ENCODE results near the gene IFNL4.
"Not testable (repeated sequence)": the region's sequence is repeated elsewhere in the genome, so short reads cannot be mapped to it uniquely, and the experiment has no call there.

Gene IFNL4

DNA sequence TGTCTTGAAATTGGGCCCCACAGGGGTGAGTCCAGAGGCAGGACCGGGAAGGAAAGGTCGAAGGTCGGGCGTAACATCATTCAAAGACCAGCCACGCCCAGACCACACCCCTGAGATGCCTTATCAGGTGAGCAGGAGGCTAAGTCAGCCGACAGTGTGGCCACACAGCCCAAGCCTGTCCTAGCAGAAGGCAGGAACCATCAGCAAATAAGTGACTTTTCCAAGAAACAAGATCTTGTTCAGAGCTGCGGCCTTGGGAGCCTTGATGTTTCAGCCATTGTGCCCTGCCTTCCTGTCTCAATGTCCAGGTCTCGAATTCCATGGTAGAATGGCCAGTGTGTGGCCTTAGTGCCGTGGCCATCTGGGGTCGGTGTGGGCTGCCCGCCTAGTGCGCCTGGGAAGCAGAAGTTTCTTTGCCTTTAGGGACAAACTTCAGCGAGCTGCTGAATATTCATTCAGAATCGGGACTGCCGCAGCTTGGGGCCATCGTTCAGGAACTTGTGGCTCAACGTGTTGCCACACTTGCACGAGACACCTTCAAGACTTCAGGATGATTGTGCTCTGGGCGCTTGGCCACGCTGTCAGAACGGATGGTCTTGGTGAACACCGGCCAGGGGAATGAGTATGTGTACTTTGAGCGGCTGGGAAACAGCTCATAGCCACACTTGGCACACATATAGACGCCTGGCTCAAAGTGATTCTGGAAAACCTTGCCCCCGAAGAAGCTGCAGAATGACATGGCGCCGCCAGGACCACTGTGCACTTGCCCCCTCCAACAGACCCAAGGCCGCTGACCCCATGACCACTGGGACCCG, 6.1 kb upstream of the IFNL4 start:
- DNase-seq, result no peak

- no peak for DNase-seq
Measured at GRCh38 chr19:39253374-39254149, 4.9 kb upstream of the IFNL4 start.

- no peak for DNase-seq
Measured at GRCh38 chr19:39252458-39252857, 3.8 kb upstream of the IFNL4 start.

DNA sequence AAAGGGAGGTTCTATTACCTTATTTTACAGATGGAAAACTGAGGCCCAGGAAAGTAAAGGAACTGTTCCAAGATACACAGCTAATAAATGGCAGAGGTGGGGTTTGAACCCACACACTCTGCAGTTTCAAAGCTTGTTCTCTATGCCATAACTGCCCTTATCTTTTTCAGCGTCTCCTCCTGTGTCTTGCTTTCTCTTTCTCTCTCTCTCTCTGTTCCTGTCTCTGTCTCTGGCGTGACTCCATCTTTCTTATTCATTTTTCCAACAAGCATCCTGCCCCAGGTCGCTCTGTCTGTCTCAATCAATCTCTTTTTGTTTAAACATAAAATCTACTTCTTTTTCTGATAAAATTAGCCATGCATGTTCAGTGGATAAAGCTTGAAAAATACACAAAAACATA, 3.2 kb upstream of the IFNL4 start:
- DNase-seq, result no peak

DNA sequence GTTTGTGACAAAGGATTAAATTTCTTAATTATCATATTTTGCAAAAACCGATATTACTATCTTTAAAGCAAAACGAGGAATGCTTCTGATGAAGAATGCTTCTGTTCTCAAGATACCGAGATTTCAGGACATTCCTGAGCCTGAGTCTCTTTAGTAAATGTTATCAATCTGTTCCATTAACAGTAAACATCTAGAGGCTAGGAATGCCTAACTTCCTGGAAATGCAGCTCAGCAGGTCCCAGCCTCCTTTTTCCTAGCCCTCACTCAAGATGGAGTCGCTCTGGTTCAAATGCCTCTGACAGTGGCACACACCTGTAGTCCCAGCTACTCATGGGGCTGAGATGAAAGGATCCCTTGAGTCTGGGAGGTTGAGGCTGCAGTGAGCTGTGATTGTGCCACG, 2.4 kb upstream of the IFNL4 start:
- no peak for DNase-seq

DNA sequence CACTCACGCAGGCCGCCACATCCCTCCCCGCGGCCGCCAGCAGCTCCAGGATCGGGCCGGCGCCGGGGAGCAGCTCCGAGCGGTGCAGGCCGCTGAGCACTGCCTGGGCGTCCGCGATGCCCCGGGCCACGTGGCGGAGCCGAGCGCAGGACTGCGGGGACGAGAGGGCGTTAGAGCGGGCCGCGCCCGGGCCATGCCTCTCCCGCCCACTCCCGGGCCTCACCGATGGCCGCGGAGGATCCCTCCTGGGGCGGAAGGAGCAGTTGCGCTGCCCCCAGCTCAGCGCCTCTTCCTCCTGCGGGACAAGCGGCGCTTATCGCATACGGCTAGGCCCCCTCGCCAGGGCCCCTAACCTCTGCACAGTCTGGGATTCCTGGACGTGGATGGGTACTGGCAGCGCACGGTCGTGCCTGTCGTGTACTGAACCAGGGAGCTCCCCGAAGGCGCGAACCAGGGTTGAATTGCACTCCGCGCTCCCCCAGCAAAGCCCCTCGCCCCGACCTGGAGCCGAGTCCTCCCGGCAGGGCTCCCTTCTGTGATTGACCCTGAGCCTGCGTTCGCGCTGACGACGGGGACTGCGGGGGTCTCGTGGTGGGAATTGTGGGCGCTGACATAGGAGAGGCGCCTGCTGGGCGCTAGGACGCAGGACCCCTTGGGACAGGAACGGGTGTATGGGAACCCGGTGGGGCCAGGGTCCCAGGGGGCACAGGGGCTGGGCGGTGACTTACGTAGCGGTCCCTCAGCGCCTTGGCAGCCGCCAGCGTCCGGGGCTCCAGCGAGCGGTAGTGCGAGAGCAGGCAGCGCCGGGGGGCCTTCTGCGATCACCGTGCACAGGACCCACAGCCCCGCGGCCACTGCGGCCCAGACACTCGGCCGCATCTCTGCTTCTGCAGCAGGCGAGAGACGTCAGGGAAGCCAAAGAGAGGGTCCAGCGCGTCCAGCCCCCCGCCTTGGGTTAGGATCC, 673 bp downstream of the IFNL4 start:
- peak; percentile 21 for DNase-seq

GRCh38 chr19:39246951-39247669, 1.5 kb downstream of the IFNL4 start:
- peak; percentile 54 for DNase-seq

- not testable (repeated sequence) for DNase-seq
Measured at GRCh38 chr19:39245166-39245565, 3.5 kb downstream of the IFNL4 start.

DNA sequence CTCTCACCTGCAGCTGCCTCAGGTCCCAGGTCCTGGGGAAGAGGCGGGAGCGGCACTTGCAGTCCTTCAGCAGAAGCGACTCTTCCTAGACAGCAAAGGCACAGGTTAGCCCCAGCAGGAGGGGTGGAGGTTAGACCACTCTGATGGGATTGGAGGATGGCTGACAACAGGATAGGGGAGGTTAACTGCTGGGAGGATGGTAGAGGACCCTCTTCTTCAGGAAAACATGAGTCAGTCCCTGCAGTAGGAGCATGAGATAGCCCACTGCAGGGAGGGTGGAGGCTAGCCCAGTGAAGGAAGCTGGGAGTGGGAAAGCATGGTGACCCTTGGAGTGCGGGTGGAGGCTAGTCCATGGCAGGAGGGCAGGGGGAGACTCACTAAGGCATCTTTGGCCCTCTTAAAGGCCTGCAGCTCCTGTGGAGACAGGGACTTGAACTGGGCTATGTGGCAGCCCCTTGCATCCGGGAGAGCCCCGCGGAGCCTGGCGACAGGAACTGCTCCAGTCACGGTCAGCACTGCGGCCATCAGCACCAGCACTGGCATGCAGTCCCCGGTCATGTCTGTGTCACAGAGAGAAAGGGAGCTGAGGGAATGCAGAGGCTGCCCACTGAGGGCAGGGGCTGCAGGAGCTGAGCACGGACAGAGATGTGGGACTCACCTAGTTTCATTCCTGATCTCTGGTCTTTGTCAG, 4.1 kb downstream of the IFNL4 start, which contains the start of gene IFNL3:
Gene IFNL3 (minus strand): TSS at position 597 of the 691 bp plus-strand sequence. CDS start 39 bp downstream, at position 558.
- DNase-seq, result not testable (repeated sequence)

- not testable (repeated sequence) for DNase-seq
Measured at GRCh38 chr19:39243741-39244140, 4.9 kb downstream of the IFNL4 start.

DNA sequence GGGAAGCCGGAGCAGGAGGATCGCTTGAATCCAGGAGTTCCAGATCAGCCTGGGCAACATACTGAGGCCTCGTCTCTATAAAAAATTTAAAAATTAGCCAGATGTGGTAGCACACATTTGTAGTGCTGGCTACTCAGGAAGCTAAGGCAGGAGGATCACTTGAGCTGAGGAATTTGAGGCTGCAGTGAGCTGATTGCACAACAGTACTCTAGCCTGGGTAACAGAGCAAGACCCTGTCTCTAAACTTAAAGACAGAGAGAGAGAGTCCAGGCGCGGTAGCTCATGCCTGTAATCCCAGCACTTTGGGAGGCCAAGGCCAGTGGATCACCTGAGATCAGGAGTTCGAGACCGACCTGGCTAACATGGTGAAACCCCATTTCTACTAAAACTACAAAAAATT, 8.2 kb downstream of the IFNL4 start:
- no peak for DNase-seq

DNA sequence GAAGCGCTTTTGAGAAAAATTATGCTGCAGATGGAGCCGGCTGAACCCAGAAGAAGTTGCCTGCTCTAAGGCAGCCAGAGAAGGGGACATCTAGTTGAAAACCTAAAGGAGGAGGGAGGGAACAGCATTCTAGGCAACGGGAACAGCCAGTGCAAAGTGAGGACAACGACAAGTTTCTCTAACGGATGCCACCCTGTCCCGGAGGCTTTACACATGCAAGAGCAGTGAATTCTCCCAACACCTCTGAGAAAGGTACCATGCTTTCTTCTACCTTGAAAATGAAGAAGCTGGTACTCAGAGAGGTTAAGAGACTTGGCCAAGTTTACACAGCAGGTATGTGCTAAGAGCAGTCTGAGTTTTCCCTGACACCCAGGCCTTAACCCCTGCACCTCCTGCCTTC, 9.7 kb downstream of the IFNL4 start:
- no peak for DNase-seq

DNA sequence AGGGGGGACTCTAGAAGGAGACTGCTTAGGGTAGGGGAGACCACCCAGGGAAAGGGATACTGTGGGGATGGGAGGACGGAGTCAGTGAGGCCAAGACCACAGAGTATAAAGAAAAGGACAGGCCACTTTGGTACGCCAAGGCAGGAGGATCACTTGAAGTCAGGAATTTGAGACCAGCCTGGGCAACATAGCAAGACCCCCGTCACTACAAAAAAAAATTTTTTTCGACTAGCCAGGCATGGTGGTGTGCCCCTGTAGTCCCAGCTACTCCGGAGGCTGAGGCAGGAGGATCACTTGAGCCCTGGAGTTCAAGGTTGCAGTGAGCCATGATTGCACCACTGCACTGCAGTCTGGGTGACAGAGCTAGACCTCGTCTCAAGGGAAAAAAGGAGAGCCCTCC, 10.4 kb downstream of the IFNL4 start:
- no peak for DNase-seq

GRCh38 chr19:39237200-39238184, 11.2 kb downstream of the IFNL4 start:
- DNase-seq, result peak; percentile 62

- no peak for DNase-seq
Measured at GRCh38 chr19:39236527-39236926, 12.1 kb downstream of the IFNL4 start.

- no peak for DNase-seq
Measured at GRCh38 chr19:39232708-39233107, 15.9 kb downstream of the IFNL4 start.

- DNase-seq, result no peak
Measured at GRCh38 chr19:39230096-39230764, 18.4 kb downstream of the IFNL4 start.

DNA sequence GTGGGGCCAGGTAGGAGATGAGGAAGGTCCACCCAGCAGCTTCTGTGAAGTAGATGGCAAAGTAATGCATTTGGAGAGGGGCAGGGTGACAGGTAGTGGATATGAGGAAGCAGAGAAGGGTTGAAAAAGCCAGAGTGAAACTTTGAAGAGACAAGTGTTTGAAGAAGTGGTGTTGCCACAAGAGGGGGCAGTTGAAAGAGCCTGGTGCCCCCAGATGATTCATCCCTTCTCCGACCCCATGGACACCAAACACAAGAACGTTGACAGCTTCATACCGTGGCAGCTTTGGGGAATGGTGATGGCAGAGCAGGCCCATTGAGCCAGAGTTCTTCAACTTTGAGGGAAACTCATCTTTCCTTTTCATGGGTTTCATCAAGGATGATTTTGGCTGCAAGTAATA, 23.7 kb downstream of the IFNL4 start:
- no peak for DNase-seq

DNA sequence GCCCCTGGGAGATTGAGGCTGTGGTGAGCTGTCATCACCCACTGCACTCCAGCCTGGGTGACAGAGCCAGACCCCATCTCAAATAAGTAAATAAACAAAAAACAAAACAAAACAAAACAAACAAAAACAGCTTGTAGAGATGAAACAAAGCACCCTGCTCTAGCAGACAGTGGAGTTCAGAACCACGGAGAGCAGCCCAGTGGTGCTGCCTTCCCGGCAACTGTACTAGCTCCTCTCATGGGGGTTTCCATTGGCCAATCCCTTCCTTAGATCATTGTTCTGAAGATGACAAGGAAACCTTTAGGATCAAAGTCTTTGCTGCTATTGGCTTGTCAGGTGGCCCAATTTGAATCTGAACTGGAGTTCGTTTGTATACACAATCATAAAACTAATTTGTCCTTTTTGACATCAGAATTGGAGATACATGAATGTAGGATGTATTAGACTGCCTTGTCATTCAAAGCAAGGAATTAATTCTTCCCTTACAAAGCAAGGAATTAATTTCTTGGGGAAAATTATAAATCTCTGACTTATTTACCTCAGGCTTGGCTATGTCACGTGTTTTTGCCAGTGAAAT, 24.9 kb downstream of the IFNL4 start:
- no peak for DNase-seq

Measured in NCI-H146 (cell line).